Adrenal gland (tissue), 5 donors: Measurements from ENCODE around the gene CMTR1.

Experiments used
- CTCF ChIP-seq, 6 experiments: fragments of 450-650 bp in 4 of 6; fragments of 200-600 bp in 2 of 6; sonication (generic) in 1 of 6; IDR thresholded peaks; 1 replicate in 5 of 6; 2 replicates in 1 of 6; pipeline versions ENCODE4 v1.5.1 to v1.8.0; 2016 to 2021; ENCODE audit warnings: antibody characterized with exemption in 6 of 6, mild to moderate bottlenecking in 2 of 6, moderate library complexity in 1 of 6
- POLR2A ChIP-seq, 2 donors: fragments of 450-650 bp; IDR thresholded peaks; one replicate each; pipeline ENCODE4 v1.6.1; 2017; ENCODE audit warnings: antibody characterized with exemption in 2 of 2, mild to moderate bottlenecking in 2 of 2, moderate library complexity in 1 of 2
- donor health status: DM: no; HTN: no; CAD: no.

GRCh38 chr6:37426058-37426944 lies 6.7 kb upstream of the CMTR1 start:
- no peak for TF ChIP-seq CTCF (IDR thresholded peaks at IDR 0.05)
- no peak for TF ChIP-seq POLR2A (IDR thresholded peaks at IDR 0.05)
